HepG2 (cell line): ENCODE measurements around the gene PDE5A.

Experiments
- JUNB ChIP-seq: sonication (generic); formaldehyde crosslinking; IDR thresholded peaks from 2 replicates; pipeline ENCODE4 v1.8.0; 2022; ENCODE audit warnings: missing genetic modification reagents, mild to moderate bottlenecking, borderline replicate concordance
- POLR2AphosphoS5 ChIP-seq: IDR thresholded peaks from 2 replicates; pipeline ENCODE4 v1.6.1; 2012; ENCODE audit warnings: low read depth, low read length
- TF ChIP-seq, protein P1 (sequence below): sonication (generic); formaldehyde crosslinking; IDR thresholded peaks from 2 replicates; pipeline ENCODE4 v1.5.0; 2020; ENCODE audit warnings: mild to moderate bottlenecking, missing genetic modification reagents, moderate library complexity

DNA sequence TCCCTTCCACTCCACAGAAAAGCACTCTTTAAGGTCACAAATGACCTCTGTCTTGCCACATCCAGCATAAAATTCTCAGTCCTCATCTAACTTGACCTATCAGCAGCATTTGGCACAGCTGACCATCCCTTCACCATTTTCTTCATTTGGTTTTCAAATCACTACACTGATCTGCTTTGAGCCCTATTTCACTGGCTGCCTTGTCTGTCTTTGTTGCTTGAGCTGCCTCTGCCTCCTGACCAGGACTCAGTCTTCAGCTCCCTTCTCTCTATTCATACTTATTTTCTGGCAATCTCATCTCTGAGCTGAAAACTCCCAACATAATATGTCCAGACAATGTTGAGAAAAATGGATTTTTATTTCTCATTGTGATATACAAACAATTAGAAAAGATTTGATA lies 27.7 kb upstream of the PDE5A start:
- TF ChIP-seq, protein P1, sequence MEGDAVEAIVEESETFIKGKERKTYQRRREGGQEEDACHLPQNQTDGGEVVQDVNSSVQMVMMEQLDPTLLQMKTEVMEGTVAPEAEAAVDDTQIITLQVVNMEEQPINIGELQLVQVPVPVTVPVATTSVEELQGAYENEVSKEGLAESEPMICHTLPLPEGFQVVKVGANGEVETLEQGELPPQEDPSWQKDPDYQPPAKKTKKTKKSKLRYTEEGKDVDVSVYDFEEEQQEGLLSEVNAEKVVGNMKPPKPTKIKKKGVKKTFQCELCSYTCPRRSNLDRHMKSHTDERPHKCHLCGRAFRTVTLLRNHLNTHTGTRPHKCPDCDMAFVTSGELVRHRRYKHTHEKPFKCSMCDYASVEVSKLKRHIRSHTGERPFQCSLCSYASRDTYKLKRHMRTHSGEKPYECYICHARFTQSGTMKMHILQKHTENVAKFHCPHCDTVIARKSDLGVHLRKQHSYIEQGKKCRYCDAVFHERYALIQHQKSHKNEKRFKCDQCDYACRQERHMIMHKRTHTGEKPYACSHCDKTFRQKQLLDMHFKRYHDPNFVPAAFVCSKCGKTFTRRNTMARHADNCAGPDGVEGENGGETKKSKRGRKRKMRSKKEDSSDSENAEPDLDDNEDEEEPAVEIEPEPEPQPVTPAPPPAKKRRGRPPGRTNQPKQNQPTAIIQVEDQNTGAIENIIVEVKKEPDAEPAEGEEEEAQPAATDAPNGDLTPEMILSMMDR (CRISPR knock-in tag): no peak
- TF ChIP-seq POLR2AphosphoS5 (no peak), JUNB (CRISPR knock-in tag) (no peak)
